ENCODE results near the gene NXN. TPM values are rescaled to one million over a fixed set of nuclear protein-coding genes. Genes with fewer than 3 reads are reported as not detected.
"Not testable (repeated sequence)": the region's sequence is repeated elsewhere in the genome, so short reads cannot be mapped to it uniquely, and the experiment has no call there.

Gene NXN
- polyA plus RNA-seq, 1 donor, result 32.7 TPM

- DNase-seq, result no peak
Observed at GRCh38 chr17:773467-774312, 205.9 kb downstream of the NXN start.

- DNase-seq, result no peak
Observed at GRCh38 chr17:773016-773415, 206.6 kb downstream of the NXN start.

GRCh38 chr17:767076-767475 lies 212.5 kb downstream of the NXN start:
- no peak for DNase-seq

- DNase-seq, result no peak
Observed at GRCh38 chr17:760371-760770, 219.2 kb downstream of the NXN start.

GRCh38 chr17:759964-760363 lies 219.6 kb downstream of the NXN start:
- no peak for DNase-seq

GRCh38 chr17:756010-756567 lies 223.5 kb downstream of the NXN start:
- DNase-seq, result not testable (repeated sequence)

GRCh38 chr17:755319-755961 lies 224.1 kb downstream of the NXN start:
- DNase-seq, result not testable (repeated sequence)

- no peak for DNase-seq
Observed at GRCh38 chr17:753418-753817, 226.2 kb downstream of the NXN start.

GRCh38 chr17:752620-753219 lies 226.9 kb downstream of the NXN start:
- peak; percentile 60 for DNase-seq

GRCh38 chr17:752002-752619 lies 227.5 kb downstream of the NXN start, which contains the start of gene GEMIN4:
GEMIN4 (minus strand) TSS chr17:752264; CDS start chr17:752142, 122 bp downstream.
- DNase-seq, result peak; percentile 89

- DNase-seq, result no peak
Observed at GRCh38 chr17:751269-752001, 228.1 kb downstream of the NXN start.

- DNase-seq, result no peak
Observed at GRCh38 chr17:750431-751037, 229.0 kb downstream of the NXN start.

- not testable (repeated sequence) for DNase-seq
Observed at GRCh38 chr17:749359-749758, 230.2 kb downstream of the NXN start.

Other genes starting within 250 kb of the NXN start
- gene TLCD3A, start 247.2 kb downstream of the NXN start, polyA plus RNA-seq (ENCODE audit: insufficient read length), result 27.7 TPM
- 21.6 TPM for gene GEMIN4, start 227.5 kb downstream of the NXN start, polyA plus RNA-seq (ENCODE audit: insufficient read length)
- 127 TPM for gene GLOD4, start 197.5 kb downstream of the NXN start, polyA plus RNA-seq (ENCODE audit: insufficient read length)
- 22.2 TPM for gene MRM3, start 197.4 kb downstream of the NXN start, polyA plus RNA-seq (ENCODE audit: insufficient read length)
- gene TIMM22, start 17.4 kb upstream of the NXN start, polyA plus RNA-seq (ENCODE audit: insufficient read length), result 14.4 TPM
- gene ABR, start 200.2 kb upstream of the NXN start, polyA plus RNA-seq (ENCODE audit: insufficient read length), result 49.2 TPM